Cardiac septum (tissue), 1 donor: ENCODE results near the gene NDST1. TPM values are rescaled to one million over a fixed set of nuclear protein-coding genes. Genes with fewer than 3 reads are reported as not detected.

Experiments used
- DNase-seq: peaks from one replicate; pipeline ENCODE4 v3.0.0-alpha.2; 2020; ENCODE audit warnings: low spot score
- intact Hi-C: fragments of 100-400 bp; cut with DNase I; formaldehyde crosslinking; loops from one replicate; pipeline ENCODE4 v1.14.0; 2022
- total RNA-seq: library from RNA; stranded (reverse); fragmentation: NEBNext Ultra II Directional; extraction: Animal tissue kit (Norgen Biotek cat#: 25700); gene quantifications from one replicate; pipeline ENCODE4 v1.2.1, GENCODE V29; 2021
- donor health status: DM: no; HTN: no; CAD: no.

The NDST1 gene
- total RNA-seq, 1 donor from 2014 or later: 67.6 TPM

DNA sequence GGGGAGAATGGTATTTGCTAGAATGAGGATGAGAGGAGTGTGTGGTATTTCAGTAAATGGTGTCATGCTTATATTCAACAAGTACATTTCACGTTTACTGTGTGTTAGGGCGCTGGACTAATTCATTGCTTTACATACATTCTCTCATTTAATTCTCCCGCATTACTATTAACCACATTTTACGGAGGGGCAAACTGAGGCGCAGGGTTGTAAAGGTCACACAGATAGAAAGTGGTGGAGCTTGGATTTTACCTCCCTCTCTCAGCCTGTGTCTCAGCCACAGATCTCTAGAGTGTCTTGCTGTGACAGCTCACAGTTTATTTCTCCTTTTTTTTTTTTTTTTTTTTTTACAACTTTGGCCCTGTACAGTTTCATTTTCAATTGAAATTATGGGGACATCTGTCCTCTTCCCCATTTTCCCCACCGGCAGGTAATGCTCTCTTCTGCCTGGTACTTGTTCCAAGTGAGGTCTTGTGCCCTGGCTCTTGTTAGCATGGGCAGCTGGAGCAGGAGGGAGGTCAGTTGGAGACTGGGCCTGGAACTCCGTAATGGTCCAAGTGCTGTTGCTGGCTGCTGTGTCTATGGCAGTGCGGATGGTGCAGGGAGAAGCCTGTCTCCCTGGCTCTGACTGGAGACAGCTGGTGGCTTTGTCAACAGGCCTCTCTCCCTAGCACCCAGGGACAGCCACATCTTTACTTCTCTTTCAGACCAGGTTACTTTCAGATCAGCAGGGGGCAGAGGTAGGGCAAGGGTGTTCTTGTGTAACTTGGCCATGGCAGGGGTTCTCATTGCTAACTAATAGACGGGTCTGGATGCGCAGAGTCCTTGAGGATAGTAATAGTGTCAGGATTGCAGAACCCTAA, 20.5 kb upstream of the NDST1 start:
- no peak for DNase-seq
- intact Hi-C loops: loop anchor here (2.0 to 5.0 kb wide), 3 partner anchors 17 to 57 kb away; no protein-coding TSS in a partner anchor

GRCh38 chr5:150488519-150489359, 19.2 kb upstream of the NDST1 start:
- intact Hi-C loops: loop anchor here (5.0 kb wide), 1 partner anchor 34 kb away; no protein-coding TSS in a partner anchor
- DNase-seq: peak; percentile 85

GRCh38 chr5:150489360-150490295, 18.3 kb upstream of the NDST1 start:
- no peak for DNase-seq

GRCh38 chr5:150490296-150490669, 17.6 kb upstream of the NDST1 start:
- intact Hi-C loops: no loop called here
- DNase-seq: no peak

More at GRCh38 chr5:150489360-150490295, 18.3 kb upstream of the NDST1 start:
- intact Hi-C loops: loop anchor here (5.0 kb wide), 1 partner anchor 33 kb away; no protein-coding TSS in a partner anchor

DNA sequence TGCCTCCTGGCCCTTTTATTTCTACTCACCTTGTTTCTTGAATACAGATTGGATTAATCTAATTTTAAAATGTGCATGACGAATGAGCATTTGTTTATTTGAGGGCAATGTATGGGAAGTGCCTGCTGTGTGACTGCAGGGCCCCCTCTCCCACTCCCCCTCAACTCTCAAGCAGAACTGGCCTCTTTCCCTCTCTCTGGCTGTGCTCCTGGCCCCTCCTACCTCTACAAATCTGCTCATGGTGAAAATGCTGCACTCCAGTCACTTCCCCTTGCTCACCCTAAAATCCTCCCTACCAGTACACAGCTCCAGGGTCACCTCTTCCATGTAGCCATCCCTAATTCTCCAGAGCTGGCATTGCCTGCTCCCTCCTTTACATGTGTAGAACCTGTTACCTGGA, 17.2 kb upstream of the NDST1 start:
- intact Hi-C loops: no loop called here
- no peak for DNase-seq

DNA sequence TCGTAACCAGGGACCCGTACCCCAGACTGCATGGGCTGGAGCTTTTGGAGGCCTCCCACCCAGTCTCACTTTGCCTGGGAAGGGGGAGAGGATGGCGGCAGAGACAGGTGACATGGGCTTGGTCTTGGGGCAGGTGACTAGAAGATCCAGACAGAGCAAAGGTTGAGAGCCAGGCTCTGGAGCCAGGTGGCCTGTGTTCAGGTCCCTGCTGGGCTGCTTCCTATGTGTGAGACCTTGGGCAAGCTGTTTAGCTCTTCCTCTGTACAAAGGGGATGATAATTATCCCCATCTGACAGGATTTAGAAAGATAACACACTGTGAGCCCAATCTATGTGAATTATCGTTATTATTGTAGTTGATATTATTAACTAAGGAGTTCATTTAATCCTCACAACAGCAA, 16.1 kb upstream of the NDST1 start:
- no peak for DNase-seq
- intact Hi-C loops: no loop called here

DNA sequence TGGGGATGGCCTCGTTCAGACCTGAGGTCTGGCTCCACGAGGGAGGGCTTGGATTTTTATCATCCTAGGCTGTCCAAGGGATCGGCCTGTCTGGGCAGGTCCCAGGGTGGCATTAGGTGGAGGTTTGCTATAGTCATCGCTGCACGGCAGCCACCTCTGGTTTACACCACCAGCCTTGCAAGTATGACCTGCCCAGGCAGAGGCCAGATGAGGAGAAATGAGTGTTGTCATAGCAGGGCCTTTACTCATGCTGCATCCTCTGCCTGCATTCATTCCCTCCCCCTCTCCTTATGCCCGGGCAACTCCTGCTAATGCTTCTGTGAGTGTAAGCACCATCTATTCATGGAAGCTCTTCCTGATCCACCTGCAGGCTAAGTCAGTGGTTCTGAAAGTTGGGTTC, 15.3 kb upstream of the NDST1 start:
- no peak for DNase-seq
- intact Hi-C loops: no loop called here

DNA sequence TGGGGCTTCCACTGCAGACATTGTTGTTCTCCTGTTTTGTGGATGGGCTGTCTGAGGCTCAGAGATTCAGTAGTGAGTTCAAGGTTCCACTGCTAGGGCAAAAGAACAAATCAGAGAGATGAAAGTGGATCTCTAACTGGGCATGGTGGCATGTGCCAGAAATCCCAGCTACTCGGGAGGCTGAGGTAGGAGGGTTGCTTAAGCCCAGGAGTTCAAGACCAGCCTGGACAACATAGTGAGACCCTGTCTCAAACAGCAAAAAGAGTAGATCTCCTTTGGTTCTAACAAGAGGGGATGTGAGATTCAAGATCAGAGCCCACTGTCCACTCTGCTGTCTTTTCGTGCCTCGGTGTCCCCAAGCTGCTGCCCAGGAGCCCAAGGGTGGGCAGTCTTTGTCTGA, 11.8 kb upstream of the NDST1 start:
- intact Hi-C loops: no loop called here
- DNase-seq: no peak

GRCh38 chr5:150496534-150496933, 11.4 kb upstream of the NDST1 start:
- intact Hi-C loops: no loop called here
- no peak for DNase-seq

GRCh38 chr5:150497274-150497988, 10.5 kb upstream of the NDST1 start:
- no peak for DNase-seq
- intact Hi-C loops: no loop called here

DNA sequence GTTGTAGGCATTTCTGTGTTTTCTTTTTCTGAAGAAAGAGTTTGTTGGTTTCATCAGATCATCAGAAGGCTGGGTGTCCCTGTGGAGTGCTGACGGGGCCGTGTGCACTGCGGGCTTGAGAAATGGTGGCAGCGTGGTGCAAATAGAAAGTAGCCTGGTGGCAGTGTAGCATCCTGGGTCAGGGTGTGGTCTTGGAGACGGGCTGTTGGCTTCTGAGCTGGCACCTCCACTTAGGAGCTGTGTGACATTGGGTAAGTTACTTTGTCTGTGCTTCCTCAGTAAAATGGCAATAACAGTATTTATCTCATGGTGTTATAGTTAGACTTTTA, 10.0 kb upstream of the NDST1 start:
- no peak for DNase-seq
- intact Hi-C loops: no loop called here

GRCh38 chr5:150498501-150498900, 9.4 kb upstream of the NDST1 start:
- DNase-seq: no peak
- intact Hi-C loops: no loop called here

- DNase-seq: no peak
- intact Hi-C loops: no loop called here
Measured at GRCh38 chr5:150498971-150499370, 9.0 kb upstream of the NDST1 start.

DNA sequence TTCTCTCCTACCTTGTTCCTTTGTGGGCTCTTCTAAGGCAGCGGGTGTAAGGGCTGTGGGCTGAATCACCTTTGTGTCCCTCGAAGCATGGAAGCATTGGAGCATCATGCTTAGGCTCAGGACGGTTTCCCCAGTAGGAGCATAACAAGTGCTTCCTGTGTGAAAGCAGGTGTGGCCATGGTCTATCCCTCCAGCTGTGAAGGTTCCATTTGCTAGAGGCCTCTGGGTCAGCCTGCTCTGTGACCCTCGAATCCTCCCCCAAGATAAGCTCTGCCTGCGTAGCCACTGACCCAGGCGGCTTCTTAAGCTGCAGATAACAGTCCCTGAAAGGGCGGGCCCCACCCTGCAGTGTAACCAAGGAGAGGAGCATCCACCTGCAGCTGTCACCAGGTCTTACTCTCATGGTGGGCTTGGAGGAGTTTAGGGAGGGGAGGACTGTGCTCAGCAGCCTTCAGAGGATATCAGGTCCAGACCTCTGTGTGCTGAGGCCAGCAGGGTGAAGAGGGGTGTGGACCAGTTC, 8.4 kb upstream of the NDST1 start:
- intact Hi-C loops: no loop called here
- DNase-seq: no peak

- peak; percentile 85 for DNase-seq
- intact Hi-C loops: loop anchor here (2.0 kb wide), 1 partner anchor 22 kb away; no protein-coding TSS in a partner anchor
Measured at GRCh38 chr5:150500328-150500841, 7.5 kb upstream of the NDST1 start.

DNA sequence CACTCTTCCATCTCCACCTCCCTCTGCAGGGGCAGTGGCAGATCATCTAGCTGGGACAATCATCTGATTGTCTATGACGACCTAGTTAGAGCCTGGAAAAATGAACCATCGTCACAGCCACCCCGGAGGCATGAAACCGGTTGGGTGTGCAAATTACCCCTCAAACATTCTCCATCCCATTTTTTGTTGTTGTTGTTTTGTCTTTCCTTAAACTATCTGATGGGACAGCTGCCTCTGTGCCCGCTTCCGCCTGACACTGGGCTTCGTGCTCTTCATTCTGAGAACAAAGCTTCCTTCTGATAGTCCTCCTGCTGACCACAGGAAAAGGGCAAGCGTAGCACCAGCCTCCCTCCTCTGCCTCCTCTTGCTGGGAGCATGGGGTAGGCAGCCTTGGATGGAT, 7.0 kb upstream of the NDST1 start:
- no peak for DNase-seq
- intact Hi-C loops: loop anchor here (2.0 kb wide), 1 partner anchor 22 kb away; no protein-coding TSS in a partner anchor

DNA sequence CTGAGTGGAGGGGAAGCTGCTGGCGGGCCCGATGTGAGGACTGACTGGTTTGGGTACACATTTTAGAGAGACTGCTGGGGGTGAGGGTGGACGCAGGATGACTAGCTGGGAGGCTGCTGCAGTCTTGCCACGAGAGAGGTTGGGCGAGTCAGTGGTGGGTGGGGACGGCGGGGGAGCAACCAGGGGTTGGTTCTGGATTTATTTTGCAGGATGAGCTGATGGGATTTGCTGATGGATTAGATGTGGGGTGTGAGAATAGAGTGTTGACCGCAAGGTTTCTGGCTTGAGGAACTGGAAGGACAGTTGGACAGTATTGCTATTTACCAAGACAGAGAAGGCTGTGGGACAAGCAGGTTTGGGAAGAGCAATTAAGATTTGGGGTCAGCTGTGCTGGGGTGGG, 5.8 kb upstream of the NDST1 start:
- DNase-seq: no peak
- intact Hi-C loops: no loop called here

- intact Hi-C loops: no loop called here
- DNase-seq: no peak
Measured at GRCh38 chr5:150502847-150503246, 5.1 kb upstream of the NDST1 start.
